SK-N-MC (cell line): ENCODE measurements around the gene KCNMA1.

Source experiments
- EZH2 ChIP-seq: fragments of 200-600 bp; sonication (generic); IDR thresholded peaks from one replicate; pipeline ENCODE4 v1.6.1; 2017; ENCODE audit warnings: antibody characterized with exemption
- FOXP2 ChIP-seq: optimal IDR thresholded peaks from 2 replicates; pipeline ENCODE3; 2011; ENCODE audit warnings: mild to moderate bottlenecking, moderate library complexity; ENCODE audit not compliant: insufficient read depth; ENCODE audit errors: extremely low read length, control extremely low read depth
- POLR2AphosphoS5 ChIP-seq: IDR thresholded peaks from 2 replicates; pipeline ENCODE4 v1.6.1; 2012; ENCODE audit warnings: mild to moderate bottlenecking, low read depth, low read length, borderline replicate concordance

- TF ChIP-seq EZH2 = no peak
- no peak for TF ChIP-seq POLR2AphosphoS5
- TF ChIP-seq FOXP2 = no peak
These were observed 99.8 kb downstream of the KCNMA1 start for GRCh38 chr10:77537720-77538373.
